ENCODE measurements around the gene TTLL11.
A peak's percentile ranks its signal among the peaks of the same experiment; 100 is the strongest.

The TTLL11 gene, protein sequence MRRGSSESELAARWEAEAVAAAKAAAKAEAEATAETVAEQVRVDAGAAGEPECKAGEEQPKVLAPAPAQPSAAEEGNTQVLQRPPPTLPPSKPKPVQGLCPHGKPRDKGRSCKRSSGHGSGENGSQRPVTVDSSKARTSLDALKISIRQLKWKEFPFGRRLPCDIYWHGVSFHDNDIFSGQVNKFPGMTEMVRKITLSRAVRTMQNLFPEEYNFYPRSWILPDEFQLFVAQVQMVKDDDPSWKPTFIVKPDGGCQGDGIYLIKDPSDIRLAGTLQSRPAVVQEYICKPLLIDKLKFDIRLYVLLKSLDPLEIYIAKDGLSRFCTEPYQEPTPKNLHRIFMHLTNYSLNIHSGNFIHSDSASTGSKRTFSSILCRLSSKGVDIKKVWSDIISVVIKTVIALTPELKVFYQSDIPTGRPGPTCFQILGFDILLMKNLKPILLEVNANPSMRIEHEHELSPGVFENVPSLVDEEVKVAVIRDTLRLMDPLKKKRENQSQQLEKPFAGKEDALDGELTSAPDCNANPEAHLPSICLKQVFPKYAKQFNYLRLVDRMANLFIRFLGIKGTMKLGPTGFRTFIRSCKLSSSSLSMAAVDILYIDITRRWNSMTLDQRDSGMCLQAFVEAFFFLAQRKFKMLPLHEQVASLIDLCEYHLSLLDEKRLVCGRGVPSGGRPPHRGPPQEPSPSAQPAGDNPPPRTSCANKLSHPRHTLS

GRCh38 chr9:122092611-122093506 lies at the start of gene TTLL11:
Gene TTLL11 (minus strand): TSS chr9:122093308. CDS start chr9:122093148, 160 bp downstream.
- DNase-seq, result peak; percentile 97

DNA sequence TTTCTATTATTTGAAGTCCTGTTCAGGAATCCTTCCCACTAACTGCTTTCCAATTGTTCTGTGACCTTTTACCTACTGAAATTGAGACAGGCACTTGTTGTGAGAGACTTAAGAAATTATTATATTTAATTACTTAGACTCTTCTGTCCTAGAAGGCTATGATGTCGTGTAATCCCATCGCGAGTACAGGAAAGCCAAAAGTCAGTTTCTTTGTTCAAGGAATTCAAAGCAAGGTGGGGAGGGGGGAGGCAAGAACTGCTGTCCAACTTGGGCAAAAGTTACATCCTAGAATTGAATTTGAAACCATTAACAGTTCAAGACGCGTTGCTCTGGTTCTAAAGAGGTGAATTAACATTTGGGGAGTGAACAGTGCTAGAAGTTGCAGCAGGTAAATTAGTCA lies 48.6 kb upstream of the TTLL11 start:
- DNase-seq, result no peak

DNA sequence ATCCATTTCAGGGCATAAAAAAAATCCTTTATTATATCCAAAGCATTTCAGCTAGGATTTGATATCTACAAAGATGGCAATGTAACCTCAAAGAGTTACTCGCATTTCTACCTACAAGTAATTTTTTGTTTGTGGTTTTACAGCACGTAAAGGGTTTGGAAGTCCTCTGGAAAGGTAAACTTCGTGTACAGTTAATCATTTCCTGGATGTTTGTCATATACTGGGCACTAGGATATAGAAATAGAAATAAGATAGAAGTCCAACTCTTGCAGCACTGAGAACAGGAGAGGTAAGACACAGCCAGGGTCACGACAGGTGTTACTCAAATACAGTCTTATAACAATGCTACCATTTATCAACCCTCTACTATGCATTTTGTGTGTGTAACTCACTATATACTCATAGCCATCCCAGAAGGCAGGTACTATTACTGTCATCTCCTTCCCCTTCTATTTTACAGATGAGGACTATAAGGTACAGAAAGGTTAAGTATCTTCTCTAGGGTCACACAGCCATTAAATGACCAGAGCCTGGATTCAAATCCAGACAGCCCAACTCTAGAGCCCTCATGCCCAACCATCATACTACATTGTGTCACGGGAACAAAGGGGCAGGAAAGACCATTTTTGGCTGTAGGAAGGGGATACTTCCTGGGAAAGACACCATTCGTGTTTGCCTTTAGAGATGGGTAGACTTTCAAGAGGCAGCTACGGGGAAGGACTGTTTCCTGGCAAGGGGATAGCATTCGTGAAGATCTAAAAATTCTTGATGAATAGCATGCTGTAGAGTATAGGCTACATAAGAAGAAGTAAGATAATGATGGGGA lies 47.5 kb upstream of the TTLL11 start:
- DNase-seq, result no peak

GRCh38 chr9:122138560-122139268 lies 45.6 kb upstream of the TTLL11 start:
- DNase-seq, result no peak

- no peak for DNase-seq
Observed at GRCh38 chr9:122135529-122135859, 42.4 kb upstream of the TTLL11 start.

DNA sequence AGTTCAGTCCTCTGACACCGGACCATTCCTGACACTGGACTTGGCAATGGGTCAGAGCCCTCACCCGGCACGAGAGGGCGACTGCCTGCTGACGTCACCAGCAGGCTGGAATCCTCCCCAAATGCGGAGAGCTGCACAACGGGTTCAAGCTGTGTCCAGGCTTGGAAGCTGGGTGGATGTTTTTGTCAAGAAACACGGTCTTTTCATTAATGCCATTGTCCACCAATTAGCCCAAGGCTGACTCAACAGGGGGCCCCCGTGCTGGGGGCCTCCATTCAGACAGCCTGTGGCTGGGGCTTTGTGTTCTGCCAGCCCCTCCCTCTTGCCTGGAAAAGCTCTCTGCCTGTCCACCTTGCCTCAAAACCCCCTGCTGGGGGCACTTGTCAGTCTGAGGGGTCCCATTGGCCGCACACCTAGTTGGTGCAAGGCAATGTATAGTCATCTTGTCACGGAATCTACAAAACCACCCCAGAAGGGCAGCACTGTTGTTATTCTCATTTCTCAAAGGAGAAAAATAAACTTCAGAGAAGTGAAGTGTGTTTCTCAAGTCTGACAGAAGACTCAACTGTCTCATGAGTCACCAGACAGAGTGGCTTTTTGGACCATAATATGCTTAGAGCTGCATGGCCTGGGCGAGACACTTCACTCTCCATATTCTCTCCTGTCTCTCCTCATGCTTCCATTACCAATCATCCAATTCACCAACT lies 41.9 kb upstream of the TTLL11 start:
- no peak for DNase-seq

DNA sequence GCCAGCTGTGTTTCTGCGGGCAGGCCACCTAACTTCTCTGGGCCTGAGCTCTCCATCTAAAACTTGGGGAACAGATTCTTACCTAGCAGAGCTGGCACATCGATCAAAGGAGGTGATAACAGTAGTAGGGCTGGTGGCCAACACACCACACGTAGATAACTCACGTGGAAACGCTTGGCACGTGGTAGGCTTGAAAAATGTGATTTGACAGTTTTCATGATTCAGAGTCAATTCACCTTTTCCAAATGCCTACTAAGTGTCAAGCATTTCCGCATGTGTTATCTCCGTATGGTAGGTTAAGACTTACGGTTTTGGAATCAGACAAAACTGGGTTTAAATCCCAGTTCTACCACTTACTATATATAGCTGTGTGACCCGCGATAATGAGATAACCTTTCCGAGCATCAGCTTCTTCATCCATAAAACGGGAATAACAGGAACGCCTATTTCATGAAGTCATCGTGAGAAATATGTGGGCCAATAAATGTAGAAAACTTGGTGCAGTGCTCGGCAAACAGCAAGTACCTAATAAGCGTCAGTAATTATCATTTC lies 41.0 kb upstream of the TTLL11 start:
- no peak for DNase-seq

GRCh38 chr9:122133263-122133983 lies 40.3 kb upstream of the TTLL11 start:
- DNase-seq, result no peak

- no peak for DNase-seq
Observed at GRCh38 chr9:122132539-122132938, 39.4 kb upstream of the TTLL11 start.

DNA sequence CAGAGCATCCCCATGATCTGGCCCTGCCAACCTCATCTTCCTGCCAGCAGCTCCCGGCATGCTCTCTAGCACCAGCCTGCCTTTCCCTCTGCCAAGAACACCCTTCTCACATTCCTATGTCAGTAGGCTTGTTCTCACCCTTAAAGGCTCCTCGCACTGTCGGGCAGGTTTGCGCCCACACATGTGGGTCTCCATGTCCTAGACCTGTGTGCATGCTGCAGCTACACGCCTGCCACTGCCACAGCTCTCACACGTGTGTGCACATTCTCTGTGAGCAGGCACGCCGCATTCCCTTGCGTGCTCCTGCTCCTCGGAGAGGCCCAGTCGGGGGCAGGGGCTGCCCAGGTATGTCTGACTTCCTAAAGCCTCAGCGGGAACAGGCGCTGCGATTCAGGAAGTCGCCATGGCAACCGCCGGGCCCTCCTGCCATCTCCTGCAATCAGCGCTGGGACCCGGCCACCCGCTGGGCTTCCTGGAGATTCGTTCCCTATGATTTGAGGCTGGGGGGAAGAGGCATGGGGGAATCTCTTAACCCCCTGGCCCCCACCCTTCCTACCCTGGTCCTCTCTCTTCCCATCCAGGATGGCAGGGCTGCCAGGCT lies 38.4 kb upstream of the TTLL11 start:
- DNase-seq, result no peak

GRCh38 chr9:122130837-122131236 lies 37.7 kb upstream of the TTLL11 start:
- DNase-seq, result no peak

- DNase-seq, result no peak
Observed at GRCh38 chr9:122129969-122130368, 36.9 kb upstream of the TTLL11 start.

- DNase-seq, result no peak
Observed at GRCh38 chr9:122128969-122129343, 35.8 kb upstream of the TTLL11 start.

GRCh38 chr9:122128007-122128968 lies 35.2 kb upstream of the TTLL11 start:
- no peak for DNase-seq

DNA sequence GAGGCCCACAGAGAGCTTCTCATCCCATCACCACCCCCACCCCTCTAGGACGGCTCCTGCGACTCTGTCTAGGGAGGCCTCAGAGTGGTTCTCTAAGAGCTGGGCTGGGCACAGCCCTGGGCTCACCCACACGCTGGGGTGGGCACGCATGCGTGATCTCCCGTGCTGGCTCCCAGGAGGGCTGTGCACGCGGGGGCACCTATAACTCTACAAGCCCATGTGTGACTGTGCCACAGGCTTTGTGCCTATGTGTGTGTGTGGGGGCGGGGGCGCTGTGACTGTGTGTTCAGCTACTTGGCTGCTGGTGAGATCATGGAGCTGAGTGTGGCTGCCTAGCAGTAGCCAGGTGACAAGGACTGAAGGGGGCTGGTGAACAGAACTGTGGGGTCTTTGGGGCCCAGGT lies 34.3 kb upstream of the TTLL11 start:
- DNase-seq, result no peak

DNA sequence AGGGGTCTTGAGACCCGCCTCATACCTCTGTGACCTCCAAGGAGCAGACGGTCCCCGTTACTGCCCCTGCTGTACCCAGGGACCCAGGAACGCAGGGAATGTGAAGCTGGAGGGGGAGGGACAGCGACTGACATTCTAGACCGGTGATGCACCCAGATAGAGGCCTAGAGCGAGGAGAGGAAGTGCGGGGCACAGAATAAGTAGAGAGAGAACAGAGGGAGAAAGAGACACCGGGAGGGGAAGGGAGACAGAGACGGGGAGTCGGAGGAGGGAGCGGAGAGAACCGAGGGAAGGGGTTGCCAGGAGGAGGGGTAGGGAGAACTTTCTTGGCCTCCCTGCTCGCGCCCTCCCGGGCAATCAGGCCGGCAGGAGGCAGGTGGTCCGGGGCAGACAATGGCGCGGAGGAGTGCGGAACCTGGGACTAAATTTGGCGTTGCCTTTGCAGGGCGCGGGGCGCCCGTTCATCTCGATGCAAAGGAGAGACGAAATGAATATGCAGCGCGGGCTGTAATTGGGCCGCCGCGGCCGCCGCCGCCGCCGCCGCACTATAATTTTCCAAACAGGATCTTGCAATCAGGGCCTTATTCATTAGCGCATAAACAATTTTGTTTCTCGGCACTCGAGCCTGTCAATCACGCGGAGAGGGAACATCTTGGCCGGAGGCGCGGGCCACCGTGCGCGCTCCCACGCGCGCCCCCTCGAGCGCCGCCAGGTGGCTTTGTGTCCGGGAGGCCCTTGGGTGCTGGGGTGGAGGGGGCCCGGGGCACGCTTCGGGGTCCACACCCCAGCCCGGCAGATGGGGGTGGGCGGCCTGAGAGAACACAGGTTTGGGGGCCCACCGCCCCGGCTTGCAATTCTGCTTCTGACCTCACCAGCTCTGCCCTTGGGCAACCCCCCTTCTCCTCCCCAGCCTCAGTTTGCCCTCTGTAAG lies 33.5 kb upstream of the TTLL11 start:
- DNase-seq, result no peak

All from stimulated activated CD4-positive, alpha-beta T cell treated with anti-CD3 and anti-CD28 coated beads, Interleukin-1b, Interleukin-23, amount 100 ng/mL, for 48 hours (primary cell).